Measurements from ENCODE around the gene RPS6KB1. TPM values are rescaled to one million over a fixed set of nuclear protein-coding genes. Genes with fewer than 3 reads are reported as not detected.

RPS6KB1 gene
- polyA plus RNA-seq, 1 donor from 2014 or later, result 25.3 TPM

GRCh38 chr17:59897090-59897489, 4.2 kb downstream of the RPS6KB1 start:
- Histone ChIP-seq H3F3A (ENCODE audit: insufficient read depth, low read length, poor library complexity, severe bottlenecking) (no peaks in the 10 kb centered on the region), H3K27ac (ENCODE audit: low read length) (no peak overlapping the region), H3K4me2 (ENCODE audit: low read length) (no peak overlapping the region), H3K36me3 (ENCODE audit: insufficient read depth, low read length) (no peaks in the 10 kb centered on the region), H3K9me2 (ENCODE audit: insufficient read depth, low read length) (no peaks in the 10 kb centered on the region), H4K20me1 (ENCODE audit: insufficient read depth) (no peaks in the 10 kb centered on the region), H2AFZ (ENCODE audit: low read depth, low read length) (no peak overlapping the region), H3K9me3 (ENCODE audit: low read length) (no peaks in the 10 kb centered on the region), H3K4me3 (ENCODE audit: low read length) (no peak overlapping the region), H3K27me3 (ENCODE audit: insufficient read depth, low read depth, low read length) (no peaks in the 10 kb centered on the region), H3K79me2 (replicated peaks; ENCODE audit: insufficient read depth, low read length) (peaks cover 54% of the 10 kb centered on the region), H3K9ac (ENCODE audit: low read length) (no peak overlapping the region)
- TF ChIP-seq MXI1 (conservative IDR thresholded peaks at IDR 0.05; ENCODE audit: poor library complexity, severe bottlenecking) (no peak), EZH2 (IDR thresholded peaks at IDR 0.05; ENCODE audit: borderline replicate concordance, insufficient read depth, low read length, poor library complexity, severe bottlenecking) (no peak), EP300 (conservative IDR thresholded peaks at IDR 0.05; ENCODE audit: poor library complexity, severe bottlenecking) (no peak), POLR2AphosphoS5 (IDR thresholded peaks at IDR 0.05) (no peak), SMC3 (conservative IDR thresholded peaks at IDR 0.05; ENCODE audit: poor library complexity) (no peak), TAF1 (IDR thresholded peaks at IDR 0.05; ENCODE audit: low read depth) (no peak), CTCF (IDR thresholded peaks at IDR 0.05; ENCODE audit: poor library complexity, severe bottlenecking) (no peak), REST (IDR thresholded peaks at IDR 0.05; ENCODE audit: borderline replicate concordance) (no peak), RAD21 (conservative IDR thresholded peaks at IDR 0.05) (no peak)

GRCh38 chr17:59899099-59899498, 6.2 kb downstream of the RPS6KB1 start:
- no peak overlapping the region for H3K27ac ChIP-seq (ENCODE audit: low read length)
- H3F3A ChIP-seq (ENCODE audit: insufficient read depth, low read length, poor library complexity, severe bottlenecking), result no peaks in the 10 kb centered on the region
- H3K9me3 ChIP-seq (ENCODE audit: low read length), result no peaks in the 10 kb centered on the region
- H3K27me3 ChIP-seq (ENCODE audit: insufficient read depth, low read depth, low read length), result no peaks in the 10 kb centered on the region
- H3K4me3 ChIP-seq (ENCODE audit: low read length), result no peak overlapping the region
- H4K20me1 ChIP-seq (ENCODE audit: insufficient read depth), result no peaks in the 10 kb centered on the region
- no peak overlapping the region for H3K9ac ChIP-seq (ENCODE audit: low read length)
- no peaks in the 10 kb centered on the region for H3K9me2 ChIP-seq (ENCODE audit: insufficient read depth, low read length)
- H2AFZ ChIP-seq (ENCODE audit: low read depth, low read length), result no peak overlapping the region
- no peaks in the 10 kb centered on the region for H3K36me3 ChIP-seq (ENCODE audit: insufficient read depth, low read length)
- H3K4me2 ChIP-seq (ENCODE audit: low read length), result no peak overlapping the region
- peaks cover 50% of the 10 kb centered on the region for H3K79me2 ChIP-seq (replicated peaks; ENCODE audit: insufficient read depth, low read length)
- TF ChIP-seq MXI1 (conservative IDR thresholded peaks at IDR 0.05; ENCODE audit: poor library complexity, severe bottlenecking), result no peak
- TF ChIP-seq EP300 (conservative IDR thresholded peaks at IDR 0.05; ENCODE audit: poor library complexity, severe bottlenecking), result no peak
- no peak for TF ChIP-seq REST (IDR thresholded peaks at IDR 0.05; ENCODE audit: borderline replicate concordance)
- no peak for TF ChIP-seq EZH2 (IDR thresholded peaks at IDR 0.05; ENCODE audit: borderline replicate concordance, insufficient read depth, low read length, poor library complexity, severe bottlenecking)
- no peak for TF ChIP-seq SMC3 (conservative IDR thresholded peaks at IDR 0.05; ENCODE audit: poor library complexity)
- TF ChIP-seq POLR2AphosphoS5 (IDR thresholded peaks at IDR 0.05), result no peak
- no peak for TF ChIP-seq RAD21 (conservative IDR thresholded peaks at IDR 0.05)
- TF ChIP-seq CTCF (IDR thresholded peaks at IDR 0.05; ENCODE audit: poor library complexity, severe bottlenecking), result no peak
- TF ChIP-seq TAF1 (IDR thresholded peaks at IDR 0.05; ENCODE audit: low read depth), result no peak

Data from neural cell (in vitro differentiated cells).